Mesendoderm (in vitro differentiated cells): ENCODE data around the gene ISLR2.
A peak's percentile ranks its signal among the peaks of the same experiment; 100 is the strongest.

Experiments
- DNase-seq: peaks from one replicate; pipeline ENCODE4 v3.0.0; 2013
- H2AK5ac ChIP-seq: 2 replicates; pipeline ENCODE4 v1.6.1; 2013; ENCODE audit warnings: low read length, inconsistent platforms
- H2BK120ac ChIP-seq: 2 replicates; pipeline ENCODE4 v1.6.1; 2013; ENCODE audit warnings: low read depth, mild to moderate bottlenecking, low read length, moderate library complexity, mixed read lengths
- H2BK15ac ChIP-seq: replicated peaks from 2 replicates; pipeline ENCODE4 v1.6.1; 2013; ENCODE audit warnings: low read depth, mild to moderate bottlenecking, moderate library complexity
- H2BK5ac ChIP-seq: 2 replicates; pipeline ENCODE4 v1.6.1; 2013; ENCODE audit warnings: low read length, inconsistent platforms
- H3K18ac ChIP-seq: 2 replicates; pipeline ENCODE4 v1.6.1; 2013; ENCODE audit warnings: mild to moderate bottlenecking, low read length, mixed read lengths
- H3K23ac ChIP-seq: one replicate; pipeline ENCODE4 v1.6.1; 2013; ENCODE audit warnings: low read length
- H3K27ac ChIP-seq: 2 replicates; pipeline ENCODE4 v1.5.1; 2013; ENCODE audit warnings: low read depth, mild to moderate bottlenecking, inconsistent platforms, low read length, moderate library complexity
- H3K27me3 ChIP-seq: 2 replicates; pipeline ENCODE4 v1.6.1; 2013; ENCODE audit warnings: low read length, control low read depth, mild to moderate bottlenecking, inconsistent platforms; ENCODE audit not compliant: insufficient read depth, poor library complexity
- H3K36me3 ChIP-seq: 2 replicates; pipeline ENCODE4 v1.6.1; 2013; ENCODE audit warnings: low read length, inconsistent platforms; ENCODE audit not compliant: control insufficient read depth, insufficient read depth
- H3K4ac ChIP-seq: one replicate; pipeline ENCODE4 v1.6.1; 2013; ENCODE audit warnings: low read depth, mild to moderate bottlenecking, low read length, moderate library complexity
- H3K4me1 ChIP-seq: 2 replicates; pipeline ENCODE4 v1.6.1; 2013; ENCODE audit warnings: low read depth, low read length, inconsistent platforms; ENCODE audit not compliant: control insufficient read depth
- H3K4me2 ChIP-seq: 2 replicates; pipeline ENCODE4 v1.6.1; 2013; ENCODE audit warnings: low read length
- H3K4me3 ChIP-seq: 2 replicates; pipeline ENCODE4 v1.5.1; 2013; ENCODE audit warnings: mild to moderate bottlenecking, low read length
- H3K56ac ChIP-seq: one replicate; pipeline ENCODE4 v1.6.1; 2013; ENCODE audit warnings: low read length
- H3K79me1 ChIP-seq: 2 replicates; pipeline ENCODE4 v1.6.1; 2013; ENCODE audit warnings: low read length, inconsistent platforms
- H3K79me2 ChIP-seq: 2 replicates; pipeline ENCODE4 v1.6.1; 2013; ENCODE audit warnings: mild to moderate bottlenecking, low read length; ENCODE audit not compliant: control insufficient read depth, insufficient read depth
- H3K9ac ChIP-seq: 2 replicates; pipeline ENCODE4 v1.6.1; 2013; ENCODE audit warnings: low read length, inconsistent platforms
- H4K5ac ChIP-seq: one replicate; pipeline ENCODE4 v1.6.1; 2013; ENCODE audit warnings: low read length
- H4K8ac ChIP-seq: one replicate; pipeline ENCODE4 v1.6.1; 2013; ENCODE audit warnings: low read depth, mild to moderate bottlenecking, control low read depth, low read length, moderate library complexity
- WGBS: extraction: QIAGEN DNeasy Blood & Tissue Kit; methylation state at CpG from one replicate; pipeline ENCODE4 v1.1.7; 2013; ENCODE audit warnings: low lambda C conversion rate, missing lambda C conversion rate; ENCODE audit not compliant: insufficient coverage; ENCODE audit errors: extremely low coverage; 5-methylcytosine and 5-hydroxymethylcytosine counted together

The ISLR2 gene

GRCh38 chr15:74173380-74174218, 43.2 kb downstream of the ISLR2 start, which contains the start of gene ISLR:
Gene ISLR (plus strand): TSS chr15:74173710. CDS start chr15:74174859, 1,149 bp downstream.
- no peak within 1 kb of the TSS for H2BK5ac ChIP-seq
- DNase-seq = no peak
- H3K79me1 ChIP-seq = no peaks in the 10 kb centered on the region
- no peak within 1 kb of the TSS for H2BK15ac ChIP-seq
- peak within 1 kb of the TSS; percentile 18 for H3K56ac ChIP-seq
- H3K79me2 ChIP-seq = no peaks in the 10 kb centered on the region
- peak within 1 kb of the TSS; percentile 6 for H3K9ac ChIP-seq
- H3K4me2 ChIP-seq = no peak within 1 kb of the TSS
- H3K4me3 ChIP-seq = no peak within 1 kb of the TSS
- H2AK5ac ChIP-seq = no peak within 1 kb of the TSS
- H3K18ac ChIP-seq = no peak within 1 kb of the TSS
- no peaks in the 10 kb centered on the region for H3K36me3 ChIP-seq
- no peak within 1 kb of the TSS for H4K8ac ChIP-seq
- no peak within 1 kb of the TSS for H3K23ac ChIP-seq
- no peak within 1 kb of the TSS for H3K4ac ChIP-seq
- H3K4me1 ChIP-seq = peaks cover 8% of the 10 kb centered on the region
- H3K27ac ChIP-seq = no peak within 1 kb of the TSS
- WGBS = no CpG with 5 or more reads among the region's 20 CpGs
- no peaks in the 10 kb centered on the region for H3K27me3 ChIP-seq
- H2BK120ac ChIP-seq = no peak within 1 kb of the TSS
- no peak within 1 kb of the TSS for H4K5ac ChIP-seq

- no peaks in the 10 kb centered on the region for H3K79me1 ChIP-seq
- H3K56ac ChIP-seq = peak overlapping the region; percentile 18
- H3K27ac ChIP-seq = no peak overlapping the region
- no peak overlapping the region for H3K18ac ChIP-seq
- H2BK5ac ChIP-seq = no peak overlapping the region
- H4K8ac ChIP-seq = no peak overlapping the region
- H4K5ac ChIP-seq = no peak overlapping the region
- WGBS = no CpG with 5 or more reads among the region's 20 CpGs
- no peak overlapping the region for H3K4me3 ChIP-seq
- no peak overlapping the region for H3K9ac ChIP-seq
- no peak overlapping the region for H2BK120ac ChIP-seq
- no peak overlapping the region for H3K4me2 ChIP-seq
- peaks cover 8% of the 10 kb centered on the region for H3K4me1 ChIP-seq
- no peak for DNase-seq
- no peaks in the 10 kb centered on the region for H3K79me2 ChIP-seq
- no peaks in the 10 kb centered on the region for H3K27me3 ChIP-seq
- H2AK5ac ChIP-seq = no peak overlapping the region
- H2BK15ac ChIP-seq = no peak overlapping the region
- H3K23ac ChIP-seq = no peak overlapping the region
- no peaks in the 10 kb centered on the region for H3K36me3 ChIP-seq
- H3K4ac ChIP-seq = no peak overlapping the region
These were observed 44.0 kb downstream of the ISLR2 start for GRCh38 chr15:74174219-74174957.

GRCh38 chr15:74174958-74175253, 44.5 kb downstream of the ISLR2 start:
- Histone ChIP-seq H4K8ac (no peak overlapping the region), H3K27ac (no peak overlapping the region), H2BK120ac (no peak overlapping the region), H2BK5ac (no peak overlapping the region), H2BK15ac (no peak overlapping the region), H3K18ac (no peak overlapping the region), H3K4me3 (no peak overlapping the region), H3K56ac (no peak overlapping the region), H3K23ac (no peak overlapping the region), H3K4ac (no peak overlapping the region), H3K79me1 (no peaks in the 10 kb centered on the region), H4K5ac (no peak overlapping the region), H3K36me3 (no peaks in the 10 kb centered on the region), H3K79me2 (no peaks in the 10 kb centered on the region), H3K27me3 (no peaks in the 10 kb centered on the region), H3K4me1 (peaks cover 8% of the 10 kb centered on the region), H3K9ac (no peak overlapping the region), H3K4me2 (no peak overlapping the region), H2AK5ac (no peak overlapping the region)
- WGBS = no CpG with 5 or more reads among the region's 14 CpGs
- DNase-seq = no peak

GRCh38 chr15:74175271-74176191, 45.1 kb downstream of the ISLR2 start:
- Histone ChIP-seq H3K18ac (no peak overlapping the region), H3K4me1 (peaks cover 8% of the 10 kb centered on the region), H3K23ac (no peak overlapping the region), H3K27me3 (no peaks in the 10 kb centered on the region), H2BK120ac (no peak overlapping the region), H3K4me2 (no peak overlapping the region), H2BK15ac (no peak overlapping the region), H3K79me2 (no peaks in the 10 kb centered on the region), H3K4ac (no peak overlapping the region), H3K36me3 (no peaks in the 10 kb centered on the region), H3K27ac (no peak overlapping the region), H3K56ac (no peak overlapping the region), H4K5ac (no peak overlapping the region), H4K8ac (no peak overlapping the region), H3K4me3 (no peak overlapping the region), H2BK5ac (no peak overlapping the region), H3K9ac (no peak overlapping the region), H2AK5ac (no peak overlapping the region), H3K79me1 (no peaks in the 10 kb centered on the region)
- WGBS = no CpG with 5 or more reads among the region's 45 CpGs
- DNase-seq = no peak

GRCh38 chr15:74176262-74177214, 46.2 kb downstream of the ISLR2 start:
- H3K18ac ChIP-seq = no peak overlapping the region
- peak overlapping the region; percentile 17 for H3K56ac ChIP-seq
- no CpG with 5 or more reads among the region's 10 CpGs for WGBS
- no peak overlapping the region for H3K4me3 ChIP-seq
- peaks cover 8% of the 10 kb centered on the region for H3K4me1 ChIP-seq
- H3K23ac ChIP-seq = no peak overlapping the region
- no peaks in the 10 kb centered on the region for H3K79me2 ChIP-seq
- H2BK15ac ChIP-seq = no peak overlapping the region
- no peaks in the 10 kb centered on the region for H3K27me3 ChIP-seq
- no peak overlapping the region for H4K8ac ChIP-seq
- H3K36me3 ChIP-seq = no peaks in the 10 kb centered on the region
- H2BK120ac ChIP-seq = no peak overlapping the region
- no peak overlapping the region for H3K27ac ChIP-seq
- H3K79me1 ChIP-seq = no peaks in the 10 kb centered on the region
- peak; percentile 72 for DNase-seq
- H2BK5ac ChIP-seq = no peak overlapping the region
- H3K9ac ChIP-seq = no peak overlapping the region
- H2AK5ac ChIP-seq = no peak overlapping the region
- H3K4me2 ChIP-seq = no peak overlapping the region
- H3K4ac ChIP-seq = no peak overlapping the region
- H4K5ac ChIP-seq = no peak overlapping the region
